H1 (cell line): Measurements from ENCODE around the gene TBC1D2B. TPM values are rescaled to one million over a fixed set of nuclear protein-coding genes. Genes with fewer than 3 reads are reported as not detected.

Experiments
- CREB1 ChIP-seq: IDR thresholded peaks from 2 replicates; pipeline ENCODE4 v1.6.1; 2012; ENCODE audit warnings: inconsistent platforms
- SP2 ChIP-seq: IDR thresholded peaks from 2 replicates; pipeline ENCODE4 v1.6.1; 2012; ENCODE audit warnings: mild to moderate bottlenecking, low read length, inconsistent platforms
- polyA plus RNA-seq, 7 experiments: library from polyadenylated mRNA; depleted of rRNA in 3 of 7; stranded (reverse) in 5 of 7; unstranded in 2 of 7; fragments of >200 nt in 5 of 7; fragments of 200-250 nt in 2 of 7; gene quantifications; 1 replicate in 5 of 7; 2 replicates in 1 of 7; 4 replicates in 1 of 7; pipeline versions ENCODE4 v1.2.1 to v1.2.3, GENCODE V29; 2011 to 2013; ENCODE audit warnings: missing spikeins in 2 of 7, mixed read lengths in 2 of 7
- total RNA-seq: library from RNA; stranded (reverse); fragmentation: NEBNext Ultra II Directional; extraction: Animal tissue kit (Norgen Biotek cat#: 25700); gene quantifications from 2 replicates; pipeline ENCODE4 v1.2.1, GENCODE V29; 2021

The TBC1D2B gene
- total and polyA plus RNA-seq, 2 of the 8 experiments (the other 6 are each of a cell fraction or from before 2014, with no cell fraction given), result 11.9 to 19.5 TPM

DNA sequence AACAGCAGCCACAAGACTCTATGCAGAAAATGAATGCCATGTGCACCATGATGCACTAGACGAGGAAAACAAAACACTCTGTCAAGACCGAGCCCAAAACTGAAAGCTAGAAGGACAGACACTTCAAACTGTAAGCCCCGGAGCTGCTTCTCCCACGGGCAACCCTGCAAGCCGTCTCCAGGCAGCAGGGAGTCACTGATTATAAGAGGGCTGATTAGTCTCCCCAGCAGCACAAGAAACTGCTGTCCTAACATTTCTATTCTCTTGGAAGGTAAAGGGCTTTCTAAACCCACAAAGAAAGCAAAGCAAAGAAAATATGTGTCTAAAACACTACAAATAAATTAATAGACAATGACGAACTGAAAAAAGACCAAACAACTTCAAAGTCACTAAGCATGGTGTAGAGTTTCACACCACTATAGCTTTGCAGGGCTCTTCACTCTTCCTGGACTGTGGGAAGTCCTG is 15.5 kb downstream of the TBC1D2B start (continued):
- TF ChIP-seq SP2 (no peak), CREB1 (no peak)
- TF ChIP-seq, all 59 proteins: peak for 0
